ENCODE results near the gene CLIP2. TPM values are rescaled to one million over a fixed set of nuclear protein-coding genes. Genes with fewer than 3 reads are reported as not detected.

Gene CLIP2
- total RNA-seq, 1 donor from 2014 or later: 7.4 TPM

- no peak overlapping the region for H3K27ac ChIP-seq (replicated peaks)
- intact Hi-C loops (cut with micrococcal nuclease): no loop called here
- H3K9me3 ChIP-seq (replicated peaks): peaks cover 19% of the 10 kb centered on the region
- no peak for DNase-seq
- TF ChIP-seq, protein P1, sequence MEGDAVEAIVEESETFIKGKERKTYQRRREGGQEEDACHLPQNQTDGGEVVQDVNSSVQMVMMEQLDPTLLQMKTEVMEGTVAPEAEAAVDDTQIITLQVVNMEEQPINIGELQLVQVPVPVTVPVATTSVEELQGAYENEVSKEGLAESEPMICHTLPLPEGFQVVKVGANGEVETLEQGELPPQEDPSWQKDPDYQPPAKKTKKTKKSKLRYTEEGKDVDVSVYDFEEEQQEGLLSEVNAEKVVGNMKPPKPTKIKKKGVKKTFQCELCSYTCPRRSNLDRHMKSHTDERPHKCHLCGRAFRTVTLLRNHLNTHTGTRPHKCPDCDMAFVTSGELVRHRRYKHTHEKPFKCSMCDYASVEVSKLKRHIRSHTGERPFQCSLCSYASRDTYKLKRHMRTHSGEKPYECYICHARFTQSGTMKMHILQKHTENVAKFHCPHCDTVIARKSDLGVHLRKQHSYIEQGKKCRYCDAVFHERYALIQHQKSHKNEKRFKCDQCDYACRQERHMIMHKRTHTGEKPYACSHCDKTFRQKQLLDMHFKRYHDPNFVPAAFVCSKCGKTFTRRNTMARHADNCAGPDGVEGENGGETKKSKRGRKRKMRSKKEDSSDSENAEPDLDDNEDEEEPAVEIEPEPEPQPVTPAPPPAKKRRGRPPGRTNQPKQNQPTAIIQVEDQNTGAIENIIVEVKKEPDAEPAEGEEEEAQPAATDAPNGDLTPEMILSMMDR (IDR thresholded peaks at IDR 0.05; ENCODE audit: borderline replicate concordance): no peak
- H3K4me1 ChIP-seq: no peaks in the 10 kb centered on the region
- no peak overlapping the region for H3K4me3 ChIP-seq
- peaks cover 40% of the 10 kb centered on the region for H3K36me3 ChIP-seq
- H3K27me3 ChIP-seq (ENCODE audit: low read depth): no peaks in the 10 kb centered on the region
Measured at GRCh38 chr7:74355091-74355490, 65.9 kb downstream of the CLIP2 start.

- intact Hi-C loops (cut with micrococcal nuclease): no loop called here
- Histone ChIP-seq H3K9me3 (replicated peaks) (peaks cover 19% of the 10 kb centered on the region), H3K27me3 (ENCODE audit: low read depth) (no peaks in the 10 kb centered on the region), H3K4me1 (no peaks in the 10 kb centered on the region), H3K27ac (replicated peaks) (no peak overlapping the region), H3K4me3 (no peak overlapping the region), H3K36me3 (peaks cover 51% of the 10 kb centered on the region)
- TF ChIP-seq, protein P1 (IDR thresholded peaks at IDR 0.05; ENCODE audit: borderline replicate concordance): no peak
- DNase-seq: no peak
Measured at GRCh38 chr7:74356589-74357315, 67.5 kb downstream of the CLIP2 start.

DNA sequence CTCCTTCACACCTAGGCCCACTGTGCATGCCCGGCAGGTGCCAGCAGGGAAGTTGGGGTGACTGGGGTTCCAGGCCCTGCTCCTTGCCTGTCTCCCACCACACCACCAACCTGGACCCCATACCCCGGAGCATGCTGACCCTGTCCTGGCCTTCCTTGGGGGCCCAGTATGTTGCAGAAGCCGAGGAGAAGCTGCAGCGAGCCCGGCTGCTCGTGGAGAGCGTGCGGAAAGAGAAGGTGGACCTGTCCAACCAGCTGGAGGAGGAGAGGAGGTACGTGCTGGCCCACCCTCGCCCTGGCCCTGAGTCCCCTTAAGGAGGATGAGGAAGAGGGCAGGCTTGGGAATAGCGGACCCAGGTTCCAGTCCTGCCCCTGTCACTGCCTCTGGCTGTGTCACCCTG lies 70.8 kb downstream of the CLIP2 start:
- Histone ChIP-seq H3K36me3 (peaks cover 57% of the 10 kb centered on the region), H3K27ac (replicated peaks) (no peak overlapping the region), H3K4me1 (no peaks in the 10 kb centered on the region), H3K9me3 (replicated peaks) (peaks cover 19% of the 10 kb centered on the region), H3K4me3 (no peak overlapping the region), H3K27me3 (ENCODE audit: low read depth) (no peaks in the 10 kb centered on the region)
- TF ChIP-seq, protein P1 (IDR thresholded peaks at IDR 0.05; ENCODE audit: borderline replicate concordance): no peak
- no peak for DNase-seq
- intact Hi-C loops (cut with micrococcal nuclease): no loop called here

GRCh38 chr7:74362266-74362665 lies 73.1 kb downstream of the CLIP2 start:
- Histone ChIP-seq H3K36me3 (peaks cover 43% of the 10 kb centered on the region), H3K4me1 (peaks cover 5% of the 10 kb centered on the region), H3K27ac (replicated peaks) (no peak overlapping the region), H3K27me3 (ENCODE audit: low read depth) (no peaks in the 10 kb centered on the region), H3K9me3 (replicated peaks) (peaks cover 3% of the 10 kb centered on the region), H3K4me3 (no peak overlapping the region)
- TF ChIP-seq, protein P1 (IDR thresholded peaks at IDR 0.05; ENCODE audit: borderline replicate concordance): no peak
- no peak for DNase-seq
- intact Hi-C loops (cut with micrococcal nuclease): no loop called here

DNA sequence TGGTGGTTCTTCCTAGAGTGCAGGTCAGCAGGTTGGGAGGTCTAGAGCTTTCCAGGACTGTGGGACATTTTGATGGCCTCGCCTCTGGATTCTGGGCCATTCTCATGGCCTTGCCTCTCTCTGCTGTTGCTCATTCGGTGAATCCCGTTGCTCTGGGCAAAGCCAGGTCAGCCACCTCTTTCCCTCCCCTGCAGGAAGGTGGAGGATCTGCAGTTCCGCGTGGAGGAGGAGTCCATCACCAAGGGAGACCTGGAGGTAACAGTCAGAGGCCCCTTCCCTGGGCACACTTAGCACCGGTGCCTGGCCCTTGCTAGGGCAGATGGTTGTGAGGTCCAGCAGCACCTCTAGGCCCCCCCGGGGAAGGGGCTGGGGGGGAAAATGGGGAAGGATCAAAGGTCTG lies 74.9 kb downstream of the CLIP2 start:
- TF ChIP-seq, protein P1 (IDR thresholded peaks at IDR 0.05; ENCODE audit: borderline replicate concordance): no peak
- H3K36me3 ChIP-seq: peaks cover 33% of the 10 kb centered on the region
- intact Hi-C loops (cut with micrococcal nuclease): no loop called here

More for the DNA sequence above, 74.9 kb downstream of the CLIP2 start:
- Histone ChIP-seq H3K4me1 (peaks cover 5% of the 10 kb centered on the region), H3K9me3 (replicated peaks) (no peaks in the 10 kb centered on the region), H3K27me3 (ENCODE audit: low read depth) (no peaks in the 10 kb centered on the region), H3K27ac (replicated peaks) (no peak overlapping the region), H3K4me3 (no peak overlapping the region)
- DNase-seq: no peak
